ENCODE results near the gene JOSD1. TPM values are rescaled to one million over a fixed set of nuclear protein-coding genes. Genes with fewer than 3 reads are reported as not detected.

Gene JOSD1
- total and polyA plus RNA-seq, 9 of the 15 experiments (the other 6 are each of a cell fraction or from before 2014, with no cell fraction given), result 8.9 to 39.1 (median 30.4) TPM

DNA sequence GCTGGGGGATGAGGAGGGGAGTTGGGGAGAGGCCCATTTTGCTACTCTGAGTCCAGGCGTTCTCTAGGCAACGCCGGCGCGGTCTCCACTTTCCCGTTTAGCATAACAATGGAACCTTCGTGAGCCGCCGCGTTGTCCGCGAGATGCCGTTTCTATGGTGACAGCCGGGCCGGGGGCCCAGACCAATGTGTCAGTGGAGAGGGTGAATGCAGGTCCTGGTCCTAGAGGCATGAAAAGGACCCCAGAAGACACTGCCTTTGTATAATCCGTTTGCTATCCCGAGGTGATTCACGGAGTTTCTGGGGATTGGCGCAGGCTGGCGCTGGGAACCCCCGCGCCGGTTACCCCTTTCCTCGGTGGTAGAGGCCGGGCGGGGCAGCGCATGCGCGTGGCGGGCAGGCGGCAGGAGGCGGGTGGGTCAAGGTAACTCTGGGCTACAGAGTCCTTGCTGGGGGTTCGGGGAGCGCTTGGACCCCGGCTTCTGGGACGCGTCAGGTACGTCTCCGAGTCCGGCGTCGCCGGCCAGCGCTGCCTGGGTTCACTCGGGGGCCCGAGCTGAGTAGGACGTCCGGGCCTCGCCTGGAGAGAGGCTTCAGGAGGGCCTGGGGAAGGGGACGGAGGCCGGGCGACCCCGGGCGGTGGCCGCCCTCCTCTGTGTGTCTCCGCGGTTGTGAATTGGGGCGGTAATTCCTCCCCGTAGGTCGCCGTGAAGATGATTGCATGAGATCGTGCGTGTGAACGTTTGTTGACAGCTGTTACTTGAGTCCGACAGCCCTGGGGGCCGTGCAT, 44.3 kb downstream of the JOSD1 start, which contains the start of the genes CBY1 and FAM227A (continued):
- TF ChIP-seq ZNF232 (CRISPR knock-in tag; IDR thresholded peaks at IDR 0.05), result no peak
- no peak for TF ChIP-seq MYNN (IDR thresholded peaks at IDR 0.05)
- TF ChIP-seq MYNN (CRISPR knock-in tag; IDR thresholded peaks at IDR 0.05), result no peak
- no peak for TF ChIP-seq ATF6 (CRISPR knock-in tag; IDR thresholded peaks at IDR 0.05)
- no peak for TF ChIP-seq MECOM (CRISPR knock-in tag; IDR thresholded peaks at IDR 0.05)
- TF ChIP-seq, protein P1, sequence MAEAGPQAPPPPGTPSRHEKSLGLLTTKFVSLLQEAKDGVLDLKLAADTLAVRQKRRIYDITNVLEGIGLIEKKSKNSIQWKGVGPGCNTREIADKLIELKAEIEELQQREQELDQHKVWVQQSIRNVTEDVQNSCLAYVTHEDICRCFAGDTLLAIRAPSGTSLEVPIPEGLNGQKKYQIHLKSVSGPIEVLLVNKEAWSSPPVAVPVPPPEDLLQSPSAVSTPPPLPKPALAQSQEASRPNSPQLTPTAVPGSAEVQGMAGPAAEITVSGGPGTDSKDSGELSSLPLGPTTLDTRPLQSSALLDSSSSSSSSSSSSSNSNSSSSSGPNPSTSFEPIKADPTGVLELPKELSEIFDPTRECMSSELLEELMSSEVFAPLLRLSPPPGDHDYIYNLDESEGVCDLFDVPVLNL (CRISPR knock-in tag; IDR thresholded peaks at IDR 0.05; ENCODE audit: low read depth), result no peak
- peak; percentile 97 for TF ChIP-seq RFX1 (IDR thresholded peaks at IDR 0.05)
- no peak for TF ChIP-seq ZNF134 (CRISPR knock-in tag; conservative IDR thresholded peaks at IDR 0.05)
- TF ChIP-seq GABPA (tag; conservative IDR thresholded peaks at IDR 0.05; ENCODE audit: low read depth), result no peak
- TF ChIP-seq ZEB2 (IDR thresholded peaks at IDR 0.05), result no peak
- no peak for TF ChIP-seq NR2C1 (IDR thresholded peaks at IDR 0.05)
- no peak for TF ChIP-seq NR2C1 (tag; IDR thresholded peaks at IDR 0.05)
- no peak for TF ChIP-seq ATF1 (CRISPR knock-in tag; IDR thresholded peaks at IDR 0.05)
- TF ChIP-seq ATF1 (tag; IDR thresholded peaks at IDR 0.05), result peak; percentile 46; the same call in 1 of the 2 replicates
- TF ChIP-seq RREB1 (CRISPR knock-in tag; IDR thresholded peaks at IDR 0.05), result peak; percentile 23; the same call in 1 of the 2 replicates
- TF ChIP-seq TAL1 (IDR thresholded peaks at IDR 0.05), result peak; percentile 8; the same call in 1 of the 2 replicates
- no peak for TF ChIP-seq RFX5 (IDR thresholded peaks at IDR 0.05; ENCODE audit: low read depth, low read length)
- peak; percentile 77 for TF ChIP-seq POLR2G (IDR thresholded peaks at IDR 0.05; ENCODE audit: low read depth, low read length)
- no peak for TF ChIP-seq ZNF57 (CRISPR knock-in tag; IDR thresholded peaks at IDR 0.05)
- TF ChIP-seq CREM (IDR thresholded peaks at IDR 0.05; ENCODE audit: low read depth), result 0 out of 2 replicates have a peak, but pooled peaks have one; percentile 11
- peak in 1 of 2 experiments; percentile 60; a peak in 1 of 4 replicates for TF ChIP-seq CSDE1 (IDR thresholded peaks at IDR 0.05)
- TF ChIP-seq KLF6 (CRISPR knock-in tag; IDR thresholded peaks at IDR 0.05; ENCODE audit: borderline replicate concordance), result no peak
- TF ChIP-seq NR3C1 (CRISPR knock-in tag; IDR thresholded peaks at IDR 0.05), result no peak

Data from K562 (cell line).